ENCODE results near the gene THEM5. TPM values are rescaled to one million over a fixed set of nuclear protein-coding genes. Genes with fewer than 3 reads are reported as not detected.

THEM5 gene
- total RNA-seq, 2 experiments from 2014 or later: not detected

GRCh38 chr1:151802372-151802771, 51.1 kb downstream of the THEM5 start:
- H3K36me3 Mint-ChIP-seq (ENCODE audit: low read depth): no peaks in the 10 kb centered on the region

DNA sequence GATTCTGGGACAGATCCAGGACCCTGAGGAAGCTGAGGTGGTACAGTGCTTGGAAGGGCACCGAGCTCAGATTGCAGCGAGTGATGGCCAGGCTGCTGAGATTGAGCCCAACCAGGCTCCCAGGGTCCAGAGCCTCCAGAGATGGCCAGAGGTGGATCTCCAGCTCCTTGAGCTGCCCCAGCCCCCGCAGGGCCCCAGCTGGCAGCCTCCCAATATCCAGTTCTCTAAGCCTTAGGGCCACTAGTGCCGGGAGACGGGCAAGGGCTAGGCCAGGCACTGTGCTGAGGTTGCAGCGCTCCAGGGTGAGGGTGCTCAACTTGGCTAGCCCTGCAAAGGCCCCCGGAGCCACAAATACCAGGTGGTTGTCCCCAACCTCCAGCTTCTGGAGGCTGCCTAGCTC, 51.7 kb downstream of the THEM5 start:
- no peaks in the 10 kb centered on the region for H3K9me3 Mint-ChIP-seq
- CTCF ChIA-PET: interaction anchor here (0.7 kb wide), 1 partner anchor 35 kb away, joined by 4 read pairs; no protein-coding TSS in a partner anchor
- peaks cover 2% of the 10 kb centered on the region for H3K27me3 Mint-ChIP-seq (ENCODE audit: low read depth)
- DNase-seq: no peak
- no peak overlapping the region for H3K4me3 Mint-ChIP-seq
- H3K36me3 Mint-ChIP-seq (ENCODE audit: low read depth): no peaks in the 10 kb centered on the region
- H3K4me1 Mint-ChIP-seq (ENCODE audit: low read depth): peaks cover 2% of the 10 kb centered on the region
- intact Hi-C loops (cut with micrococcal nuclease): no loop called here
- no peak overlapping the region for H3K27ac Mint-ChIP-seq

More at GRCh38 chr1:151802372-151802771, 51.1 kb downstream of the THEM5 start:
- no peaks in the 10 kb centered on the region for H3K9me3 Mint-ChIP-seq
- H3K4me1 Mint-ChIP-seq (ENCODE audit: low read depth): peaks cover 2% of the 10 kb centered on the region
- DNase-seq: no peak
- no peak overlapping the region for H3K4me3 Mint-ChIP-seq
- no peak overlapping the region for H3K27ac Mint-ChIP-seq
- peaks cover 2% of the 10 kb centered on the region for H3K27me3 Mint-ChIP-seq (ENCODE audit: low read depth)
- intact Hi-C loops (cut with micrococcal nuclease): no loop called here
- CTCF ChIA-PET: interaction anchor here (0.7 kb wide), 1 partner anchor 35 kb away, joined by 4 read pairs; no protein-coding TSS in a partner anchor

GRCh38 chr1:151801310-151801820, 52.1 kb downstream of the THEM5 start:
- Mint-ChIP-seq H3K4me1 (ENCODE audit: low read depth) (peaks cover 2% of the 10 kb centered on the region), H3K9me3 (no peaks in the 10 kb centered on the region), H3K27ac (no peak overlapping the region), H3K36me3 (ENCODE audit: low read depth) (no peaks in the 10 kb centered on the region), H3K4me3 (no peak overlapping the region), H3K27me3 (ENCODE audit: low read depth) (peaks cover 2% of the 10 kb centered on the region)
- CTCF ChIA-PET: interaction anchor here (0.9 to 1.2 kb wide), 2 partner anchors 19 to 87 kb away, joined by 3 read pairs; no protein-coding TSS in a partner anchor
- no peak for DNase-seq
- intact Hi-C loops (cut with micrococcal nuclease): no loop called here

DNA sequence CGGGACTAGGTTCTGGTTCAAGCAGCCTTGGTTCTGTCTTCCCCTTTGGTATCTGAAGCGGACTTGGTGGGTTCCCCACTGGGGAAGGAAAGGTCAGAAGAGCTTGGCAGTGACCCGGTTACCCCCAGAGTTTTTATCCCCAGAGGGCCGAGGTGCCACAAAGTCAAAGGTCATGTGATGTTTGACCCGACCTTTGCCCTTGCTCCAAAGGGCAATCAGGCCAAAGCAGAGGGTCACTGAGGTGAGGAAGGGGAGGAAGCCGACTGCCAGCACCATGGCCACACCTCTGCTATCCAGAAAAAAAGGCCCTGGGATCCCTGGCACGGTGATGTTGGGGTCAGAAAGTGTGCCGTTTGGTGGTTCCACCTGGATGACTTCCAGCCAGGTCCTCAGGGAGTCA, 52.7 kb downstream of the THEM5 start:
- peaks cover 2% of the 10 kb centered on the region for H3K27me3 Mint-ChIP-seq (ENCODE audit: low read depth)
- H3K4me1 Mint-ChIP-seq (ENCODE audit: low read depth): peaks cover 2% of the 10 kb centered on the region
- no peak overlapping the region for H3K4me3 Mint-ChIP-seq
- CTCF ChIA-PET: interaction anchor here (0.9 to 1.2 kb wide), 2 partner anchors 20 to 88 kb away, joined by 3 read pairs; no protein-coding TSS in a partner anchor
- no peaks in the 10 kb centered on the region for H3K36me3 Mint-ChIP-seq (ENCODE audit: low read depth)
- intact Hi-C loops (cut with micrococcal nuclease): no loop called here
- DNase-seq: no peak
- no peaks in the 10 kb centered on the region for H3K9me3 Mint-ChIP-seq
- H3K27ac Mint-ChIP-seq: no peak overlapping the region

GRCh38 chr1:151799179-151800022, 54.1 kb downstream of the THEM5 start:
- no peak for DNase-seq
- Mint-ChIP-seq H3K36me3 (ENCODE audit: low read depth) (no peaks in the 10 kb centered on the region), H3K27me3 (ENCODE audit: low read depth) (peaks cover 2% of the 10 kb centered on the region), H3K4me1 (ENCODE audit: low read depth) (peaks cover 2% of the 10 kb centered on the region), H3K27ac (no peak overlapping the region), H3K4me3 (no peak overlapping the region), H3K9me3 (no peaks in the 10 kb centered on the region)
- intact Hi-C loops (cut with micrococcal nuclease): no loop called here
- CTCF ChIA-PET: interaction anchor here (0.7 to 1.0 kb wide), 3 partner anchors 24 to 115 kb away, joined by 3 to 5 read pairs (median 3); no protein-coding TSS in a partner anchor

GRCh38 chr1:151798571-151798970, 54.9 kb downstream of the THEM5 start:
- Mint-ChIP-seq H3K27ac (no peak overlapping the region), H3K9me3 (no peaks in the 10 kb centered on the region), H3K27me3 (ENCODE audit: low read depth) (peaks cover 2% of the 10 kb centered on the region), H3K4me1 (ENCODE audit: low read depth) (peaks cover 2% of the 10 kb centered on the region), H3K36me3 (ENCODE audit: low read depth) (no peaks in the 10 kb centered on the region), H3K4me3 (no peak overlapping the region)
- CTCF ChIA-PET: interaction anchor here (0.6 to 1.0 kb wide), 3 partner anchors 38 to 115 kb away, joined by 3 to 5 read pairs (median 3); no protein-coding TSS in a partner anchor
- intact Hi-C loops (cut with micrococcal nuclease): no loop called here
- DNase-seq: no peak

Other genes with a start within 250 kb of the THEM5 start
- gene SNX27, start 241.7 kb downstream of the THEM5 start, total RNA-seq: 10 to 100 TPM; 22.9 to 23.6 TPM
- not detected for gene CELF3, start 136.9 kb downstream of the THEM5 start, total RNA-seq
- gene RIIAD1, start 132.2 kb downstream of the THEM5 start, total RNA-seq: not detected
- 100 to 1,000 TPM; 157 to 160 TPM for gene MRPL9, start 90.2 kb downstream of the THEM5 start, total RNA-seq
- gene TDRKH, start 63.2 kb downstream of the THEM5 start, total RNA-seq: 10 to 100 TPM; 22.0 to 22.5 TPM
- under 1 TPM in 1 of 2 experiments, not detected in 1; 0.07 TPM for gene LINGO4, start 48.3 kb downstream of the THEM5 start, total RNA-seq
- 1 to 10 TPM; 1.4 to 1.6 TPM for gene RORC, start 21.9 kb downstream of the THEM5 start, total RNA-seq
- gene C2CD4D, start 13.9 kb downstream of the THEM5 start, total RNA-seq: 1 to 10 TPM; 2.3 to 2.7 TPM
- 10 to 100 TPM; 20.1 to 22.0 TPM for gene THEM4, start 55.8 kb upstream of the THEM5 start, total RNA-seq
- 100 to 1,000 TPM; 159 to 170 TPM for gene S100A10, start 140.1 kb upstream of the THEM5 start, total RNA-seq
- gene S100A11, start 183.3 kb upstream of the THEM5 start, total RNA-seq: 100 to 1,000 TPM; 229 to 235 TPM
- not detected for gene TCHHL1, start 235.4 kb upstream of the THEM5 start, total RNA-seq